Hepatocyte (in vitro differentiated cells): ENCODE measurements around the gene ARHGAP30. TPM values are rescaled to one million over a fixed set of nuclear protein-coding genes. Genes with fewer than 3 reads are reported as not detected.
"Not testable (repeated sequence)": the region's sequence is repeated elsewhere in the genome, so short reads cannot be mapped to it uniquely, and the experiment has no call there.

ENCODE experiments used
- DNase-seq: peaks from one replicate; pipeline ENCODE4 v3.0.0-alpha.2; 2016; ENCODE audit warnings: low spot score
- H2AFZ ChIP-seq: fragments of 200-600 bp; sonication (generic); 2 replicates; pipeline ENCODE4 v1.6.0; 2016; ENCODE audit warnings: antibody characterized with exemption, mild to moderate bottlenecking
- H3K27ac ChIP-seq: fragments of 200-600 bp; sonication (generic); 2 replicates; pipeline ENCODE4 v1.5.1; 2016; ENCODE audit warnings: mild to moderate bottlenecking
- H3K27me3 ChIP-seq: fragments of 200-600 bp; sonication (generic); 2 replicates; pipeline ENCODE4 v1.6.1; 2016
- H3K36me3 ChIP-seq: fragments of 200-600 bp; sonication (generic); replicated peaks from 2 replicates; pipeline ENCODE4 v1.5.1; 2016; ENCODE audit warnings: low read depth; ENCODE audit not compliant: insufficient read depth
- H3K4me1 ChIP-seq: fragments of 200-600 bp; sonication (generic); 2 replicates; pipeline ENCODE4 v1.5.1; 2016; ENCODE audit warnings: mild to moderate bottlenecking, moderate library complexity; ENCODE audit not compliant: insufficient read depth
- H3K4me2 ChIP-seq: fragments of 200-600 bp; sonication (generic); 2 replicates; pipeline ENCODE4 v1.6.0; 2016
- H3K4me3 ChIP-seq: fragments of 200-600 bp; sonication (generic); 2 replicates; pipeline ENCODE4 v1.5.1; 2016; ENCODE audit warnings: mild to moderate bottlenecking
- H3K79me2 ChIP-seq: fragments of 200-600 bp; sonication (generic); 2 replicates; pipeline ENCODE4 v1.6.0; 2017; ENCODE audit warnings: mild to moderate bottlenecking
- H3K9me2 ChIP-seq: fragments of 200-600 bp; sonication (generic); replicated peaks from 2 replicates; pipeline ENCODE4 v1.6.0; 2017; ENCODE audit warnings: mild to moderate bottlenecking; ENCODE audit not compliant: insufficient read depth
- H3K9me3 ChIP-seq: fragments of 200-600 bp; sonication (generic); 2 replicates; pipeline ENCODE4 v1.5.1; 2016; ENCODE audit warnings: low read depth, mild to moderate bottlenecking
- H4K20me1 ChIP-seq: fragments of 200-600 bp; sonication (generic); 2 replicates; pipeline ENCODE4 v1.6.0; 2016; ENCODE audit warnings: mild to moderate bottlenecking; ENCODE audit not compliant: insufficient read depth, poor library complexity, severe bottlenecking
- EZH2 ChIP-seq: fragments of 200-600 bp; sonication (generic); IDR thresholded peaks from 2 replicates; pipeline ENCODE4 v1.6.1; 2016; ENCODE audit warnings: antibody characterized with exemption, mild to moderate bottlenecking, borderline replicate concordance
- EZH2phosphoT487 ChIP-seq: fragments of 200-600 bp; sonication (generic); IDR thresholded peaks from one replicate; pipeline ENCODE4 v1.6.1; 2018; ENCODE audit warnings: antibody characterized with exemption, mild to moderate bottlenecking, low read depth, moderate library complexity; ENCODE audit not compliant: unreplicated experiment, severe bottlenecking
- WGBS: methylation state at CpG from one replicate; pipeline ENCODE4 v1.1.6; 2016; ENCODE audit warnings: low lambda C conversion rate; ENCODE audit errors: missing lambda C conversion rate; 5-methylcytosine and 5-hydroxymethylcytosine counted together
- polyA plus RNA-seq: library from polyadenylated mRNA; unstranded; fragments of >200 nt; fragmentation: Nextera tagmentation; extraction: Ambion mirVana; gene quantifications from 2 replicates; pipeline ENCODE4 v1.2.1, GENCODE V29; 2016
- total RNA-seq: library from RNA; depleted of rRNA; stranded (reverse); fragments of >200 nt; gene quantifications from 2 replicates; pipeline ENCODE4 v1.2.3, GENCODE V29; 2014
- TF ChIP-seq, protein P1 (sequence below): fragments of 200-600 bp; sonication (generic); IDR thresholded peaks from 2 replicates; pipeline ENCODE4 v1.5.1; 2016; ENCODE audit warnings: antibody characterized with exemption, mild to moderate bottlenecking; ENCODE audit not compliant: poor library complexity

Gene ARHGAP30, protein sequence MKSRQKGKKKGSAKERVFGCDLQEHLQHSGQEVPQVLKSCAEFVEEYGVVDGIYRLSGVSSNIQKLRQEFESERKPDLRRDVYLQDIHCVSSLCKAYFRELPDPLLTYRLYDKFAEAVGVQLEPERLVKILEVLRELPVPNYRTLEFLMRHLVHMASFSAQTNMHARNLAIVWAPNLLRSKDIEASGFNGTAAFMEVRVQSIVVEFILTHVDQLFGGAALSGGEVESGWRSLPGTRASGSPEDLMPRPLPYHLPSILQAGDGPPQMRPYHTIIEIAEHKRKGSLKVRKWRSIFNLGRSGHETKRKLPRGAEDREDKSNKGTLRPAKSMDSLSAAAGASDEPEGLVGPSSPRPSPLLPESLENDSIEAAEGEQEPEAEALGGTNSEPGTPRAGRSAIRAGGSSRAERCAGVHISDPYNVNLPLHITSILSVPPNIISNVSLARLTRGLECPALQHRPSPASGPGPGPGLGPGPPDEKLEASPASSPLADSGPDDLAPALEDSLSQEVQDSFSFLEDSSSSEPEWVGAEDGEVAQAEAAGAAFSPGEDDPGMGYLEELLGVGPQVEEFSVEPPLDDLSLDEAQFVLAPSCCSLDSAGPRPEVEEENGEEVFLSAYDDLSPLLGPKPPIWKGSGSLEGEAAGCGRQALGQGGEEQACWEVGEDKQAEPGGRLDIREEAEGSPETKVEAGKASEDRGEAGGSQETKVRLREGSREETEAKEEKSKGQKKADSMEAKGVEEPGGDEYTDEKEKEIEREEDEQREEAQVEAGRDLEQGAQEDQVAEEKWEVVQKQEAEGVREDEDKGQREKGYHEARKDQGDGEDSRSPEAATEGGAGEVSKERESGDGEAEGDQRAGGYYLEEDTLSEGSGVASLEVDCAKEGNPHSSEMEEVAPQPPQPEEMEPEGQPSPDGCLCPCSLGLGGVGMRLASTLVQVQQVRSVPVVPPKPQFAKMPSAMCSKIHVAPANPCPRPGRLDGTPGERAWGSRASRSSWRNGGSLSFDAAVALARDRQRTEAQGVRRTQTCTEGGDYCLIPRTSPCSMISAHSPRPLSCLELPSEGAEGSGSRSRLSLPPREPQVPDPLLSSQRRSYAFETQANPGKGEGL
- total RNA-seq (0.52 and 0.80 TPM in 2 replicates), polyA plus RNA-seq (1.4 and 1.7 TPM in 2 replicates)

DNA sequence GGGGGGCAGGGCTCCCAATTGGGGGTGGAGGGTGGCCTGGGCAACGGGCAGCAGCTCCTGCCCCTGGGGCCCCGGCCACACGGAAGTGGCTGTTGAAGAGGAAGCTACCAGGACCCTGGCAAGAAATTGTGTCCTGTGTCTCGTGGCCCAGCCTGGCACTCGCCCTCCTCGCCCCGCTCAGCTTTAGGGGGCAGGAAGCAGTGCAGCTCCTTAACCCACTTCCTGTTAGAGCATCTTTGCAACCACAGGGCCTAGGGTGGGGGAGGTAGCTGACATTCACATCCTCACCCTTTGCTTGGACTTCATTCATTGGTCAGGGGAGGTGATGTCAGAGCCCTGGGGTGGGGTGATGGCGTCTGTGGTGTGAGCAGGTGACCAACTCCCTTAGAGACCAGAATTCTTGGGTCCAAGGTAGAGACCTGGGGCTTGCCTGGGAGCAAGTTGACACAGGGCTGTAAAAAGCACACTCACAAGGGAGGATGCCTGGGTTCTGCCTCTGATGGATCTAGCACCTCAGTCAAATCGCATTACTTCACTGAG lies at the start of gene ARHGAP30:
ARHGAP30 (minus strand) TSS at position 161 of the 540 bp plus-strand sequence. CDS start 267 bp downstream, outside the sequence.
- H3K9me2 ChIP-seq = no peaks in the 10 kb centered on the region
- no peak within 1 kb of the TSS for H3K4me2 ChIP-seq
- H3K27me3 ChIP-seq = no peaks in the 10 kb centered on the region
- no peaks in the 10 kb centered on the region for H3K79me2 ChIP-seq
- no peaks in the 10 kb centered on the region for H3K9me3 ChIP-seq
- H3K4me3 ChIP-seq = no peak within 1 kb of the TSS
- no peaks in the 10 kb centered on the region for H3K36me3 ChIP-seq
- TF ChIP-seq, protein P1, sequence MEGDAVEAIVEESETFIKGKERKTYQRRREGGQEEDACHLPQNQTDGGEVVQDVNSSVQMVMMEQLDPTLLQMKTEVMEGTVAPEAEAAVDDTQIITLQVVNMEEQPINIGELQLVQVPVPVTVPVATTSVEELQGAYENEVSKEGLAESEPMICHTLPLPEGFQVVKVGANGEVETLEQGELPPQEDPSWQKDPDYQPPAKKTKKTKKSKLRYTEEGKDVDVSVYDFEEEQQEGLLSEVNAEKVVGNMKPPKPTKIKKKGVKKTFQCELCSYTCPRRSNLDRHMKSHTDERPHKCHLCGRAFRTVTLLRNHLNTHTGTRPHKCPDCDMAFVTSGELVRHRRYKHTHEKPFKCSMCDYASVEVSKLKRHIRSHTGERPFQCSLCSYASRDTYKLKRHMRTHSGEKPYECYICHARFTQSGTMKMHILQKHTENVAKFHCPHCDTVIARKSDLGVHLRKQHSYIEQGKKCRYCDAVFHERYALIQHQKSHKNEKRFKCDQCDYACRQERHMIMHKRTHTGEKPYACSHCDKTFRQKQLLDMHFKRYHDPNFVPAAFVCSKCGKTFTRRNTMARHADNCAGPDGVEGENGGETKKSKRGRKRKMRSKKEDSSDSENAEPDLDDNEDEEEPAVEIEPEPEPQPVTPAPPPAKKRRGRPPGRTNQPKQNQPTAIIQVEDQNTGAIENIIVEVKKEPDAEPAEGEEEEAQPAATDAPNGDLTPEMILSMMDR = no peak
- no peak for TF ChIP-seq EZH2phosphoT487
- no peak for TF ChIP-seq EZH2
- H2AFZ ChIP-seq = no peak within 1 kb of the TSS
- H3K4me1 ChIP-seq = no peaks in the 10 kb centered on the region
- no peak within 1 kb of the TSS for H3K27ac ChIP-seq
- 91% methylated on average over 9 of the region's 9 CpGs for WGBS
- no peaks in the 10 kb centered on the region for H4K20me1 ChIP-seq
- DNase-seq = no peak

DNA sequence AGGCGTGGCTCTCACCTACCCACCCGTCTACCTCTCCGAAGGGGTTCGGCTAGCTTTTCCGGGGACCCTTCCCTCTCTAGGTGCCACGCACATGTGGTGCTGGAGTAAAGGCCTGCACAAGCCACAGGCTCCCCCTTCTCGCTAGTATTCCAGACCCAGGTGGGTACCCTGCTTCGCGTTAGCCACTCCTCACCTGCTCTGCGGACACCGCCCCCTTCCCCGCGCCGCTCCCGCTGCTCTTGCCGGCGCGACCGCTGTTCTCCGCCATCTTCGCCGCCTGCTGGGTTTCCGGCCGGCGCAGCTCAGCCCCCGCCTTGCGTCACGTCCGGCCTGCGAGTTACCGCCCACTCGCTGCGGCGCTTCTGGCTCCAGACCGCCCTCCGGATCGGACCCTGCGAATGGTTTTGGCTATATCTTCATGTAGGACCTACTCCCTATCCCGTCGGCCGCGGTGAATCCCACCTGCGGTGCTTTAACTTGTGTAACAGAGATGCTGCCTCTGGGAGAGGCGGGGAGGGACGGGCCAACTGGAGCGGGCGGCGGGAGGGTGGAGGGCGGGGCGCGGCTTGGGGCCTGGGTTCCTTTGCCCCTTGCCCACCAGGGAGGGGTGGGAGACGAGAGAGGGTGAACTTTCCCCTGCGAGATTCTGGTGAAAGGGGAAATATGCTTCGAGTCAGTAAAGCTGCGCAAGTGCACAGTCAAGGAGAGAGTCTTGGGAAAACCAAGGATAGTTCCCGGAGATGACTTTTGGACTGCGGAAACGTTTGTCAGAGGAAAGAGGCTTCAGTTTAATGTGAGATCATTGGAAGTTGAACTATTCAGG lies 48.3 kb upstream of the ARHGAP30 start, which contains the start of the genes NIT1 and PFDN2:
NIT1 (plus strand) TSS at position 347 of the 823 bp plus-strand sequence; CDS start at position 419, 72 bp downstream.
PFDN2 (minus strand) TSS at position 279 of the 823 bp plus-strand sequence; CDS start at position 268, 11 bp downstream.
- Histone ChIP-seq H3K4me3 (peak within 1 kb of the TSS; percentile 86), H3K27me3 (no peaks in the 10 kb centered on the region), H4K20me1 (peaks cover 4% of the 10 kb centered on the region), H3K9me2 (no peaks in the 10 kb centered on the region), H3K4me2 (peak within 1 kb of the TSS; percentile 83), H2AFZ (peak within 1 kb of the TSS; percentile 54), H3K27ac (peak within 1 kb of the TSS; percentile 95), H3K36me3 (no peaks in the 10 kb centered on the region), H3K9me3 (no peaks in the 10 kb centered on the region), H3K79me2 (peaks cover 64% of the 10 kb centered on the region), H3K4me1 (peaks cover 30% of the 10 kb centered on the region)
- DNase-seq = peak; percentile 94
- under 1% methylated on average over 52 of the region's 58 CpGs for WGBS
- TF ChIP-seq EZH2 = no peak
- TF ChIP-seq, protein P1 = no peak
- no peak for TF ChIP-seq EZH2phosphoT487

DNA sequence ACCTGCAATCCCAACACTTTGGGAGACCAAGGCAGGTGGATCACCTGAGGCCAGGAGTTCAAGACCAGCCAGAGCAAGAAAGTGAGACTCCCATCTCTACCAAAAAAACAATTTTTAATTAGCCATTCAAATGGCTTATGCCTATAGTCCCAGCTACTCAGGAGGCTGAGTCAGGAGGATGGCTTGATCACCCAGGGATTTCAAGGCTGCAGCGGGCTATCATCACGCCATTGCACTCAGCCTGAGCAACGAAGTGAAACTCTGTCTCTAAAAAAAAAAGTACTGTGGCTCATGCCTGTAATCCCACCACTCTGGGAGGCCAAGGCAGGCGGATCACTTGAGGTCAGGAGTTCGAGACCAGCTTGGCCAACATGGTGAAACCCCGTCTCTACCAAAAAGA lies 46.3 kb upstream of the ARHGAP30 start:
- 93% methylated on average over 6 of the region's 6 CpGs for WGBS
- not testable (repeated sequence) for DNase-seq, H3K9me3 ChIP-seq, H3K27ac ChIP-seq, H3K9me2 ChIP-seq, H3K4me3 ChIP-seq, H2AFZ ChIP-seq, H3K27me3 ChIP-seq, H4K20me1 ChIP-seq, H3K36me3 ChIP-seq
- H3K4me2 ChIP-seq = peak overlapping the region; percentile 83
- H3K4me1 ChIP-seq = peaks cover 30% of the 10 kb centered on the region
- H3K79me2 ChIP-seq = peaks cover 76% of the 10 kb centered on the region
